WERI-Rb-1 (cell line): ENCODE measurements around the gene TNFAIP1.

ENCODE experiments used
- DNase-seq: peaks from one replicate; pipeline ENCODE4 v3.0.0-alpha.2; 2020
- H3K27ac ChIP-seq: fragments of 250-450 bp; sonication (Bioruptor Pico); 2 replicates; pipeline ENCODE4 v1.5.1; 2020; ENCODE audit warnings: mild to moderate bottlenecking, moderate library complexity
- H3K27me3 ChIP-seq: fragments of 250-450 bp; sonication (Bioruptor Pico); 2 replicates; pipeline ENCODE4 v1.5.1; 2021; ENCODE audit warnings: mild to moderate bottlenecking, low read depth, moderate library complexity; ENCODE audit not compliant: insufficient read depth, severe bottlenecking
- H3K36me3 ChIP-seq: fragments of 250-450 bp; sonication (Bioruptor Pico); 2 replicates; pipeline ENCODE4 v1.5.1; 2020; ENCODE audit warnings: mild to moderate bottlenecking, moderate library complexity
- H3K4me3 ChIP-seq: 2 replicates; pipeline ENCODE4 v1.5.1; 2011; ENCODE audit warnings: low read depth, mild to moderate bottlenecking, control low read depth, low read length
- H3K9me3 ChIP-seq: fragments of 250-450 bp; sonication (Bioruptor Pico); 2 replicates; pipeline ENCODE4 v1.5.1; 2021; ENCODE audit warnings: mild to moderate bottlenecking, moderate library complexity; ENCODE audit not compliant: severe bottlenecking
- CTCF ChIP-seq: IDR thresholded peaks from 2 replicates; pipeline ENCODE4 v1.5.1; 2011; ENCODE audit warnings: low read depth, mild to moderate bottlenecking, control low read depth, inconsistent platforms, low read length

TNFAIP1 gene

GRCh38 chr17:28379814-28380801 is 44.5 kb downstream of the TNFAIP1 start:
- Histone ChIP-seq H3K27me3 (no peaks in the 10 kb centered on the region), H3K4me3 (no peak overlapping the region), H3K27ac (no peak overlapping the region), H3K9me3 (no peaks in the 10 kb centered on the region), H3K36me3 (peaks cover 15% of the 10 kb centered on the region)
- TF ChIP-seq CTCF, result no peak
- no peak for DNase-seq

GRCh38 chr17:28381141-28381825 is 45.7 kb downstream of the TNFAIP1 start:
- no peak overlapping the region for H3K4me3 ChIP-seq
- DNase-seq, result no peak
- no peak for TF ChIP-seq CTCF
- H3K27me3 ChIP-seq, result no peaks in the 10 kb centered on the region
- H3K27ac ChIP-seq, result no peak overlapping the region
- H3K9me3 ChIP-seq, result no peaks in the 10 kb centered on the region
- H3K36me3 ChIP-seq, result peaks cover 25% of the 10 kb centered on the region

- no peaks in the 10 kb centered on the region for H3K27me3 ChIP-seq
- no peak for TF ChIP-seq CTCF
- H3K4me3 ChIP-seq, result no peak overlapping the region
- DNase-seq, result no peak
- H3K9me3 ChIP-seq, result no peaks in the 10 kb centered on the region
- H3K27ac ChIP-seq, result no peak overlapping the region
- H3K36me3 ChIP-seq, result peaks cover 52% of the 10 kb centered on the region
Measured at GRCh38 chr17:28384281-28385036, 48.9 kb downstream of the TNFAIP1 start.

- H3K27me3 ChIP-seq, result no peaks in the 10 kb centered on the region
Measured at GRCh38 chr17:28385037-28385400, 49.5 kb downstream of the TNFAIP1 start.

GRCh38 chr17:28385406-28385805 is 49.8 kb downstream of the TNFAIP1 start:
- peaks cover 61% of the 10 kb centered on the region for H3K36me3 ChIP-seq
- H3K9me3 ChIP-seq, result no peaks in the 10 kb centered on the region
- no peaks in the 10 kb centered on the region for H3K27me3 ChIP-seq
- DNase-seq, result no peak
- no peak overlapping the region for H3K27ac ChIP-seq
- H3K4me3 ChIP-seq, result no peak overlapping the region
- TF ChIP-seq CTCF, result no peak

More at GRCh38 chr17:28385037-28385400, 49.5 kb downstream of the TNFAIP1 start:
- Histone ChIP-seq H3K36me3 (peaks cover 57% of the 10 kb centered on the region), H3K4me3 (no peak overlapping the region), H3K9me3 (no peaks in the 10 kb centered on the region), H3K27ac (no peak overlapping the region)
- no peak for DNase-seq
- no peak for TF ChIP-seq CTCF
